ENCODE results near the gene IQCN. TPM values are rescaled to one million over a fixed set of nuclear protein-coding genes. Genes with fewer than 3 reads are reported as not detected.

IQCN gene
- 0.56 TPM for total RNA-seq

DNA sequence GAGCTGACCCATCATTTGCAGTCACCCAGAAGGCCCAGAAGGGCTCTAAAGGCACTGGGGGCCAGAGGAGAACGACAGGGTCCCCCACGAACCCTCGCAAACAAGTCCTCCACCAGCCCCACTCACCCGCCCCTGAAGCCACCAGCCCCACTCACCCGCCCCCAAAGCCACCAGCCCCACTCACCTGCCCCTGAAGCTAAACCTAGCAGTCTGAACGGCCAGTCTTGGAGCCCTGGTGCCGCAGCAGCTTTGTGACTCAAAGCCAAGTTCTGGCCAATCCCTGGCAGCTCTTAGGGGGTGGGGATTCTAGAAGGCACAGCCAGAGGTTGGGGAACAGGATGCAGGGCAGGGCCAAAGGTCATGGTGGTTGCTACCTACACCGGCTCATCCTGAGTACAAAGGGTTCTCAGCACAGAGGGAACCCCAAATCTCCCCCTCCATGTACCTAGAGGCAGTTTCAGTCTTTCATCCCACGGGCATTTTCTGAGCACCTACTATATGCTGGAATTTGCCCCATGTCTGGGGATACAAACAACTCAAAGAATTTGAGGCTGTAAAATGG is at the start of gene IQCN:
Gene IQCN (minus strand): TSS at position 234 of the 562 bp plus-strand sequence. CDS start 4,974 bp downstream, outside the sequence.
- ATAC-seq = peak; percentile 51

GRCh38 chr19:18322759-18323460 is 48.7 kb upstream of the IQCN start, which contains the start of gene LSM4:
LSM4 (minus strand) TSS chr19:18323076; CDS start chr19:18323020, 56 bp downstream.
- ATAC-seq = peak; percentile 97

GRCh38 chr19:18322318-18322758 is 48.1 kb upstream of the IQCN start:
- no peak for ATAC-seq

DNA sequence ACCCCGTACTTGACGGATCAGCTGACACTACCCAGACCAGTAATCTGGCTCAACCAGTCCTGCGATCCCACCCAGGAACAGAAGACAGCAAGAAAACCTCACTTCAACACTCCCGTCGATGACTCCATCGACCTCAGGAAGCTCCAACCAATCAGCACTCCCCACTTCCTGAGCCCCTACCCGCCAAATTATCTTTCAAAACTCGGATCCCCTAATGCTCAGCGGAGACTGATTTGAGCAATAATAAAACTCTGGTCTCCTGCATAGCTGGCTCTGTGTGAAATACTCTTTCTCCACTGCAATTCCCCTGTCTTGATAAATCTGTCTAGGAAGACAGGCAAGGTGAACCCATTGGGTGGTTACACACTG is 47.5 kb upstream of the IQCN start:
- ATAC-seq = no peak

DNA sequence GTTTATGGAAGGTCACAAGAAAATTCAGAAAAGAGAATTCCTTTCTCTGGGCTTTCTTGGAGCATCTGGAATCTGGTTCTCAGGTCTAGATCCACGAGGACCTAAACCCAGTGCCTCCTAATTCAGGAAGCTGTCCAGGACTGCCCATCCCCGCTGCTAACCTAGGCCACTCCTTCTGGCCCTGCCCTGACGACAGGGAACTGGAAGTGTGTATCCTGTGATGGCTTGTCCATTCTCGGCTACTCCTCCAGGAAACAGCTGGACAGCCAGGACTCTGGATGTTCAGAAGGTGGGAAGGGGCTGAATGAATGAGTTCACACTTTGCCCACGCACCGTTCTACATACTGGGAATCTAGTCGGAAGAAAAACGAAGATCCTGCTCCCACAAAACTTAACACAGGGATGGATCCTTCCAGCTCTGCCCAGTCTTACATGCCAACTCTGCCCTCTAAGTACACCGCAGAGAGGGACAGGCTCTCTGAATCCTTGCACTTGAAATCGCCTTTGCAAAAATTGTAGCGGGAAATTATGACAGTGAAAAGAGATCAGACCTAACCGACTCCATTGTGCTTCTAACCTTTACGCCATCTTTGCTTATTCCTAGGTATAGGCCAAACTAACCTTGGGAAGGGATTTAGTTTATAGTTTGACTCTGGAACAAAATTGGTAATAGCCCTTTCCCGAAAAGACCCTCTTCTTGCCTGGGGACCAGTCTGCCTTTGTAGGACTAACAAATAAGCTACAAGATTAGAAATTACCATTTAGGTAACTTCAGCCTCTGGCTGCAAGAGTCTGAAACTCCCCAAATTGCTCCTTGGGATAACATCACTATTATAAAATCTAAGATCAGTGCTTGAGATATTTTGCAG is 46.8 kb upstream of the IQCN start:
- no peak for ATAC-seq

GRCh38 chr19:18319591-18320135 is 45.4 kb upstream of the IQCN start:
- ATAC-seq = no peak

DNA sequence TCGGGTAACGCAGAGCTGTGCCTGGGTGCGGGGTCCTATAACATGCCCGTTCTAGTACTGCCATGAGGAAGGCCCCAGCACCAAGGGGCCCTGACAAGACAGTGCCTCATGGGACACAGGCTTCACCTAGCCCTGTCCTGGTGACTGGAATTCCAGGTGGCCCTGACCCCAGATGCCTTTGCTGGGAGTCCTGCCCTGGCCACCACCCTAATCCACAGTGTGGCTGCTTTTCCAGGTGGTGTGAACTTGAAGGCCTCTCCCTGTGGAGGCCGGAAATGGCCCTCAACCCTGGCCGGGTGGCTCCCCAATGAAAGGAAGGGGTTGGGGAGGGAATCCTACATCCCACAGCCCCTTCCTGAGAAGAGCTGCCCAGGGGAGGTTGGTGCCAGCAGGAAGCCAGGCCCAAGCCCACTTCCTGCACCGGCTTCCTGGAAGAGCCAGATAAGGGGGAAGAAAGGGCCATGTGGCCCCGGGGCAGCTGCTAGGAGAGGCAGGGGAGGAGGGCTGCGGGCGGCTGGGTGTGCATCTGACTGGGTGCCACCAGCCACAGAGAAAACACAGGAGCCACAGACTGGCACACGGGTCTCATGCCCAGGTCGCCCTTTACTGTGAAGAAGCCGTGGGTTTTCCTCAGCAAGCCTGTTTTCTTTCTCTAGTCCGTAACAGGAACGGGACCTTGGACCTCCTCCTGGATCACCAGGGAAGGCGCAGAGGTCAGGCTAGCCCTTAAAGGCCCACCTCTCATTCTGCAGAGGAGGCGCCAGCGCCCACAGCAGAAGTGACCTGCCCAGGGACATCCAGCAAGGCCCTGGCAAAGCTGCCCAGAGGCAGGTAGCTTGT is 43.9 kb upstream of the IQCN start:
- ATAC-seq = no peak

- no peak for ATAC-seq
Measured at GRCh38 chr19:18313398-18313797, 39.1 kb upstream of the IQCN start.

DNA sequence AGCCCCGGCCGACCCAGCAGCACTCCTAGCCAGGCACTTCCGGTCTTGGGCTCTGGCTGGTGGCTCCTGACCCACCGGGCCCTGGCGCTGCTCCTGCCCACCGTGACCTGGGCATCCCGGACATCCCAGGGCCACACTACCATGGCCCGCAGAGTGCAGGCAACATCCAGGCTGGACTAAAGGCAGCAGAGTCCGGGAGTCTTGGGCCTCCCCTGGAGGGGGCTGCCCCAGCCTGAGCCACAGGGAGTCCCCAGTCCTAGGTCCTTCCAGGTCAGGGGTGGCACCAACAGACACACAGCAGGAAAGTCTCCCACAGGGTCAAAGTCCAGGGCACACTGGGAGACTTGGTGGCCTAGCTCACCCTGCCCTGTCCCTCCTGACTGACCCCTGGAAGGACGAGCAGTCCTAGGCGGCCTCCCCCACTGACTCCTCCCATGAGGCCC is 37.9 kb upstream of the IQCN start:
- no peak for ATAC-seq

- ATAC-seq = no peak
Measured at GRCh38 chr19:18311502-18312091, 37.3 kb upstream of the IQCN start.

GRCh38 chr19:18310966-18311365 is 36.7 kb upstream of the IQCN start:
- no peak for ATAC-seq

DNA sequence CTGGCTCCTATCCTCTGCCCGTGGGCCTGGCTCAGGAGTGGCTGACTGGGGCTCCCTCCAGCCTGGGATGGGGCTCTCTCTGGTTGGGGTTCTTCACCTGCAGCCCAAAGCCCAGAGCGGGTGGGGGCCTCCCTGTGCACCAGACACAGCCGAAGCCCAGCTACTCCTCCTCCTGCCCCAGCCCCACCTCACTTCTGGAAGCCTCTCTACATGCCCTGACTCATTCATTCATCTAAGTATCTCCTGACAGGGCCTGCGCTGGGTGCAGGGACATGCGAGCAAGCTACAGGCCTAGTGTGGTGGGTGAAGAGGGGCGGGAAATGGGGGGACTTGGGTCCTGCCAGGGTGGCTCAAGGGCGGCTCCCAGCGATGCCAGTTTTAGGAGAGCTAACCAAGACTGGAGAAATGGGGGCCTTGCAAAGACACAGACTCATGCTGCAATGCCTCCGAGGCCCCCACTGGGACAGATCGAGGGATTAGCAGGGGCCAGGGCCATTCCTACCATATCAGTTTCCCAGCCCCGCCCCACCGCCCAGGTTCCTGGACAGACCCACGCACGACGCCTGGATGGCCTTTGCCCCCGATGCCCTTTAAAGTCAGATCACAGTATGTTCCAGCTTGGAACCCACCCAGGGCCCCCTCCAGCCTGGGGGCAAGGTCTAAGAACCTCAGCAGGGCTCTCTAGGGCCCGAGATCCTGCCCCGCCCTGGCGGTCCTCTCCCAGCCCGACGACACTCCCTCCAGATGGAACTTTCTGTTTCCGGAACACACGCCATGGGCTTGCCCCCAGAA is 36.1 kb upstream of the IQCN start:
- ATAC-seq = peak; percentile 29

- no peak for ATAC-seq
Measured at GRCh38 chr19:18309525-18310064, 35.3 kb upstream of the IQCN start.

GRCh38 chr19:18308948-18309325 is 34.7 kb upstream of the IQCN start:
- no peak for ATAC-seq

GRCh38 chr19:18308051-18308947 is 34.0 kb upstream of the IQCN start:
- ATAC-seq = no peak

GRCh38 chr19:18307271-18307681 is 33.0 kb upstream of the IQCN start:
- ATAC-seq = no peak

- ATAC-seq = no peak
Measured at GRCh38 chr19:18306888-18307260, 32.6 kb upstream of the IQCN start.

- ATAC-seq = no peak
Measured at GRCh38 chr19:18306209-18306887, 32.1 kb upstream of the IQCN start.
